Right lobe of liver (tissue), 6 donors: ENCODE data around the gene LRRC47. TPM values are rescaled to one million over a fixed set of nuclear protein-coding genes. Genes with fewer than 3 reads are reported as not detected.

Experiments
- ATAC-seq, 4 donors: fragments of 200-7000 bp; cut with Tn5 transposase; one replicate each; pipeline ENCODE4 v1.9.1; 2020; ENCODE audit warnings: mild to moderate bottlenecking in 4 of 4, moderate library complexity in 4 of 4
- DNase-seq, 3 donors: peaks; one replicate each; pipeline ENCODE4 v3.0.0-alpha.2; 2020
- H3K27ac ChIP-seq, 3 donors: fragments of 200-600 bp; one replicate each; pipeline ENCODE4 v1.8.0; 2022
- H3K27me3 ChIP-seq, 2 donors: fragments of 200-600 bp; one replicate each; pipeline ENCODE4 v1.8.0; 2022
- H3K36me3 ChIP-seq, 4 donors: fragments of 200-600 bp; sonication (generic) in 1 of 4; one replicate each; pipeline versions ENCODE4 v1.5.1 to v1.8.0; 2017 to 2022; ENCODE audit warnings: control low read depth in 1 of 4
- H3K4me1 ChIP-seq, 4 donors: fragments of 200-600 bp; sonication (generic) in 1 of 4; one replicate each; pipeline versions ENCODE4 v1.5.1 to v1.8.0; 2017 to 2022; ENCODE audit warnings: control low read depth in 1 of 4
- H3K4me3 ChIP-seq, 3 donors: fragments of 200-600 bp; one replicate each; pipeline ENCODE4 v1.8.0; 2022
- H3K9me3 ChIP-seq, 4 donors: fragments of 200-600 bp; sonication (generic) in 1 of 4; one replicate each; pipeline versions ENCODE4 v1.5.1 to v1.8.0; 2017 to 2022; ENCODE audit warnings: control low read depth in 1 of 4
- CTCF ChIP-seq, 4 donors: fragments of 200-600 bp in 3 of 4; fragments of 450-650 bp in 1 of 4; IDR thresholded peaks; one replicate each; pipeline versions ENCODE4 v1.5.1 to v1.8.0; 2016 to 2022; ENCODE audit warnings: antibody characterized with exemption in 4 of 4, mild to moderate bottlenecking in 2 of 4
- POLR2A ChIP-seq: fragments of 450-650 bp; IDR thresholded peaks from one replicate; pipeline ENCODE4 v1.6.1; 2017; ENCODE audit warnings: antibody characterized with exemption, mild to moderate bottlenecking
- WGBS: methylation state at CpG from one replicate; pipeline ENCODE4 v1.1.6; 2018; ENCODE audit warnings: low coverage, low lambda C conversion rate; ENCODE audit not compliant: insufficient coverage; ENCODE audit errors: missing lambda C conversion rate; 5-methylcytosine and 5-hydroxymethylcytosine counted together
- intact Hi-C, 2 donors: fragments of 100-400 bp; cut with DNase I; formaldehyde crosslinking; loops; one replicate each; pipeline versions ENCODE4 v1.11.2 to v1.14.1; 2022
- total RNA-seq, 6 experiments: library from RNA; depleted of rRNA in 2 of 6; stranded (reverse); fragments of >200 nt in 2 of 6; fragmentation: NEBNext Ultra II Directional in 3 of 6; extraction: Animal tissue kit (Norgen Biotek cat#: 25700) in 3 of 6; gene quantifications; one replicate each; pipeline versions ENCODE4 v1.1.0 to v1.2.4, GENCODE V29; 2016 to 2023
- donor health status: DM: no; HTN: yes; CAD: no.
- donor health status: DM: no; HTN: no; CAD: no.
- donor health status: DM: no; HTN: no; CAD: no.
- donor health status: DM: no; HTN: yes; CAD: no.
- donor health status: DM: no; HTN: yes; CAD: no.

LRRC47 gene
- total RNA-seq, 6 experiments from 2014 or later, result 22.7 to 32.2 (median 25.8) TPM

GRCh38 chr1:3772027-3772714 is 24.1 kb downstream of the LRRC47 start:
- 3% methylated on average over 24 of the region's 61 CpGs for whole genome bisulfite sequencing
- no peaks in the 10 kb centered on the region for H3K27me3 ChIP-seq
- intact Hi-C loops, result no loop called here
- TF ChIP-seq CTCF (IDR thresholded peaks at IDR 0.05) (no peak), POLR2A (no peak)
- DNase-seq (peak; percentile 95 to 96 (median 96)), ATAC-seq (peak; percentile 79 to 87 (median 84))
- H3K9me3 ChIP-seq, result no peaks in the 10 kb centered on the region
- H3K4me1 ChIP-seq, result peaks cover 0 to 37% (median 12%) of the 10 kb centered on the region in 4 donors
- H3K27ac ChIP-seq, result no peak overlapping the region
- H3K4me3 ChIP-seq, result peak overlapping the region; percentile 67 to 74 (median 73)
- H3K36me3 ChIP-seq, result no peaks in the 10 kb centered on the region

- Histone ChIP-seq H3K36me3 (no peaks in the 10 kb centered on the region), H3K4me3 (peak overlapping the region; percentile 56 to 73 (median 56)), H3K4me1 (peaks cover 0 to 36% (median 11%) of the 10 kb centered on the region in 4 donors), H3K9me3 (no peaks in the 10 kb centered on the region), H3K27me3 (no peaks in the 10 kb centered on the region), H3K27ac (no peak overlapping the region)
- DNase-seq (no peak), ATAC-seq (no peak)
- WGBS, result 83% methylated on average over 10 of the region's 32 CpGs
- intact Hi-C loops, result no loop called here
- no peak for TF ChIP-seq POLR2A
- no peak for TF ChIP-seq CTCF (IDR thresholded peaks at IDR 0.05)
Observed at GRCh38 chr1:3771108-3772026, 24.9 kb downstream of the LRRC47 start.

- DNase-seq (no peak), ATAC-seq (no peak)
- Histone ChIP-seq H3K4me1 (peaks cover 0 to 24% (median 5%) of the 10 kb centered on the region in 4 donors), H3K4me3 (no peak overlapping the region), H3K27ac (no peak overlapping the region), H3K27me3 (no peaks in the 10 kb centered on the region), H3K36me3 (no peaks in the 10 kb centered on the region), H3K9me3 (no peaks in the 10 kb centered on the region)
- WGBS, result 46% methylated on average over 2 of the region's 16 CpGs
- no peak for TF ChIP-seq CTCF (IDR thresholded peaks at IDR 0.05)
- TF ChIP-seq POLR2A, result no peak
- intact Hi-C loops, result no loop called here
Observed at GRCh38 chr1:3770047-3770765, 26.1 kb downstream of the LRRC47 start.

DNA sequence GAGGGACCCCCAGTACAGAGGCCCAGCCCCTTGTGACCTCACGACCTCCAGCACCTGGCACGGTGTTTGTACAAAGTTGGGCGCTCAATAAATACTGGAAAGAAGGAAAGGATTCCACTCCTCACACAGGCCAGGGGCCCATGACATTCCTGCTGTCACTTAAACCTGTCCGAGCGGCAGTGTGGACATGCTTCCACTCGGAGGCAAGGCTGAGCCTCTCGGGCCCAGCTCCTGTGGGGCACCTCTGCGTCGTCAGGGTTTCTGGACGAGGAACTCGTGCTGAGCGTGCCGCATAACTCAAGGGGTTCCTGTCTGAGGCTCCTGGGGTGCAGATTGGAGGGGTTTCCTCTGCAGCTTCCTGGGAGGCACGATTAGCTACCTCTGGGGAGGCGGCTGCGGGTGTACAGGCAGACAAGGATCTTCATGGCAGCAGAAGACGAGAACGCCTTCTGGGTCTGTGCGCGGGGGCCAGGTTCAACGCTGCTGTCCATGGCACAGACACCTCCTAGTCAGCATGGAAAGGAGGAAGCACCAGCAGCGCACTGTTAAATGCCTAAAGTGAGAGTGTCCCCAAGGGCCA is 27.4 kb downstream of the LRRC47 start:
- Histone ChIP-seq H3K36me3 (no peaks in the 10 kb centered on the region), H3K4me1 (peaks cover 0 to 14% (median 3%) of the 10 kb centered on the region in 4 donors), H3K27ac (no peak overlapping the region), H3K27me3 (no peaks in the 10 kb centered on the region), H3K4me3 (no peak overlapping the region), H3K9me3 (no peaks in the 10 kb centered on the region)
- intact Hi-C loops, result no loop called here
- no peak for DNase-seq
- ATAC-seq, result no peak
- WGBS, result 100% methylated on average over 4 of the region's 22 CpGs
- no peak for TF ChIP-seq CTCF (IDR thresholded peaks at IDR 0.05)
- no peak for TF ChIP-seq POLR2A
